Small intestine (tissue), 16 donors: Measurements from ENCODE around the gene MLST8. TPM values are rescaled to one million over a fixed set of nuclear protein-coding genes. Genes with fewer than 3 reads are reported as not detected.

Experiments used
- DNase-seq, 2 donors: peaks; one replicate each; pipeline versions ENCODE4 v3.0.0 to v3.0.0-alpha.2; 2013
- FAIRE-seq: peaks from 2 replicates; lab custom pipeline; 2012; peaks lifted over from hg19 to GRCh38; lab: Jason Lieb, UNC
- H3K27ac ChIP-seq, 3 donors: one replicate each; pipeline ENCODE4 v1.5.1; 2013; ENCODE audit warnings: low read length in 2 of 3, mild to moderate bottlenecking in 2 of 3, control low read depth in 1 of 3, inconsistent platforms in 1 of 3, low read depth in 1 of 3, moderate library complexity in 1 of 3
- H3K27me3 ChIP-seq, 3 donors: one replicate each; pipeline ENCODE4 v1.6.1; 2013; ENCODE audit warnings: low read length in 3 of 3, inconsistent platforms in 1 of 3; ENCODE audit not compliant: control insufficient read depth in 3 of 3, insufficient read depth in 3 of 3
- H3K36me3 ChIP-seq, 3 donors: one replicate each; pipeline ENCODE4 v1.6.1; 2013; ENCODE audit warnings: low read length in 3 of 3, inconsistent platforms in 1 of 3, low read depth in 1 of 3, mild to moderate bottlenecking in 1 of 3, moderate library complexity in 1 of 3; ENCODE audit not compliant: control insufficient read depth in 3 of 3, insufficient read depth in 2 of 3
- H3K4me1 ChIP-seq, 3 donors: one replicate each; pipeline ENCODE4 v1.6.1; 2013; ENCODE audit warnings: low read length in 2 of 3, inconsistent platforms in 1 of 3, low read depth in 1 of 3, mild to moderate bottlenecking in 1 of 3, moderate library complexity in 1 of 3; ENCODE audit not compliant: control insufficient read depth in 3 of 3, insufficient read depth in 2 of 3
- H3K4me3 ChIP-seq, 3 donors: one replicate each; pipeline ENCODE4 v1.5.1; 2013; ENCODE audit warnings: low read length in 3 of 3, control low read depth in 1 of 3, inconsistent platforms in 1 of 3, low read depth in 1 of 3, mild to moderate bottlenecking in 1 of 3, moderate library complexity in 1 of 3
- H3K9me3 ChIP-seq, 2 donors: one replicate each; pipeline ENCODE4 v1.6.1; 2013; ENCODE audit warnings: low read depth in 1 of 2, low read length in 1 of 2; ENCODE audit not compliant: control insufficient read depth in 2 of 2, insufficient read depth in 1 of 2
- WGBS, 3 donors: extraction: QIAGEN DNeasy Blood & Tissue Kit; methylation state at CpG; one replicate each; pipeline ENCODE4 v1.1.7; 2013; 5-methylcytosine and 5-hydroxymethylcytosine counted together
- long read RNA-seq, 10 donors: transcript quantifications; one replicate each; lab custom pipeline, GENCODE V29; 2026
- polyA plus RNA-seq, 4 donors: library from polyadenylated mRNA; stranded (reverse) in 3 of 4; unstranded in 1 of 4; fragments of 200-250 nt in 3 of 4; fragments of 120-200 nt in 1 of 4; gene quantifications; one replicate each; pipeline versions ENCODE4 v1.2.1 to v1.2.3, GENCODE V29; 2013
- donor health status: healthy with polysubstance abuse.
- donor health status: control.
- donor health status: control.
- donor health status: Bipolar disorder and iron deficiency.
- donor health status: healthy.

MLST8 gene, protein sequence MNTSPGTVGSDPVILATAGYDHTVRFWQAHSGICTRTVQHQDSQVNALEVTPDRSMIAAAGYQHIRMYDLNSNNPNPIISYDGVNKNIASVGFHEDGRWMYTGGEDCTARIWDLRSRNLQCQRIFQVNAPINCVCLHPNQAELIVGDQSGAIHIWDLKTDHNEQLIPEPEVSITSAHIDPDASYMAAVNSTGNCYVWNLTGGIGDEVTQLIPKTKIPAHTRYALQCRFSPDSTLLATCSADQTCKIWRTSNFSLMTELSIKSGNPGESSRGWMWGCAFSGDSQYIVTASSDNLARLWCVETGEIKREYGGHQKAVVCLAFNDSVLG
- polyA plus RNA-seq: 10 to 100 TPM; 41.5 to 68.7 (median 62.7) TPM
- long read RNA-seq, donor 1: 0 reads
- long read RNA-seq, donor 2, partial matches to known transcripts: 0 of 3 reads
- long read RNA-seq, donor 2, other reads (novel, unspliced or antisense): 0 of 3 reads
- long read RNA-seq, donor 3, partial matches to known transcripts: 7 of 14 reads
- long read RNA-seq, donor 3, other reads (novel, unspliced or antisense): 0 of 14 reads
- long read RNA-seq, donor 4, partial matches to known transcripts: 0 of 1 reads
- long read RNA-seq, donor 4, other reads (novel, unspliced or antisense): 0 of 1 reads
- long read RNA-seq, donor 5, transcript MLST8-208 (2 exons, 1,662 nt): major isoform, 5 of 18 reads
- long read RNA-seq, donor 5, partial matches to known transcripts: 8 of 18 reads
- long read RNA-seq, donor 5, other reads (novel, unspliced or antisense): 0 of 18 reads
- long read RNA-seq, donor 6, partial matches to known transcripts: 0 of 8 reads
- long read RNA-seq, donor 6, other reads (novel, unspliced or antisense): 0 of 8 reads
- long read RNA-seq, donor 7, transcript MLST8-203 (9 exons, 1,691 nt): major isoform, 11 of 46 reads
- long read RNA-seq, donor 7, transcript MLST8-215 (9 exons, 1,861 nt): minor isoform, 7 of 46 reads
- long read RNA-seq, donor 7, transcript MLST8-232 (9 exons, 1,870 nt): minor isoform, 5 of 46 reads
- long read RNA-seq, donor 7, partial matches to known transcripts: 12 of 46 reads
- long read RNA-seq, donor 7, other reads (novel, unspliced or antisense): 0 of 46 reads
- long read RNA-seq, donor 8, partial matches to known transcripts: 0 of 3 reads
- long read RNA-seq, donor 8, other reads (novel, unspliced or antisense): 0 of 3 reads
- long read RNA-seq, donor 9, partial matches to known transcripts: 0 of 4 reads
- long read RNA-seq, donor 9, other reads (novel, unspliced or antisense): 0 of 4 reads
- long read RNA-seq, donor 10, transcript MLST8-203 (9 exons, 1,691 nt): major isoform, 5 of 18 reads
- long read RNA-seq, donor 10, partial matches to known transcripts: 0 of 18 reads
- long read RNA-seq, donor 10, other reads (novel, unspliced or antisense): 0 of 18 reads

DNA sequence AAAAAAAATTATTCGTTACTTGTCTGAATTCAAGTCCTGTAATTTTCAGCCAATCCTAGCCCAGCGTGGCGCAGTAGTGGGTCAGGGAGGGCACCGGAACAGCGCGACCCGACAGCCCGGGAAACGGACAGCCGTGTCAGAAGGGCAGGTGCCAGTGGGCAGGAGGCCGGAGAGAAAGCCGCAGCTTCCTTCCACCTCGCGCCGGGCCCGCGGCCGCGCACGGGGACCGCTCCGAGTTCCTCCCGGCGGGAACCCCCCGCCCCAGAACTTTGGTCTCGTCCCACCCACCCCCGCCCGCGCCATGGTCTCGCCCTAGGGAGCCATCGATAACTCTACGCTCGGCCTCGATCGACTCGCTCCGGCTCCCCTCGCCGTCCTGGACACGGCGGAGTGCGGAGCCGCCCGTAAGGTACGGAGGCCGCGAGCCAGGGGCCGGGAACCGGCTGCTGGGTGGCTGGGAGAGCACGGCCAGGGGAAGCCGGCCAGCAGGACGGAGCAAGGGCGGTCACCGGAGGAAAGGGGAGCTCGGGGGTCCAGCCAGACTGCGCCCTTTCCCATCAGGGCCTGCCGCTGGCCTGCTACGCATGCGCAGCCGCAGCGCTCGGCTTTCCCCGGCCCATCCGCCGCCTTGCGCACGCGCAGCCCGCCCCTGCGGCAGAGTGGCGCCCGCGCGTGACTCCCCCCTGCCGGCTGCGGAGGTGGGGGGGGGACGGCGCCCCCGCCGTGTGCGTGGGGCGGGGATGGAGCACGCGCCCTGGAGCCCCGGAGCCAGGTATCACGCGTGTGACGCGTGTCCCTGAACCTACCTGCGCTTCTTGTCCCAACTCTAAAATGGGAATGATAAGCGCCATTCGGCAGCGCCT is at the start of gene MLST8:
Gene MLST8, plus strand, starts transcription at position 351 of the 863 bp plus-strand sequence. CDS start 632 bp downstream, outside the sequence.
- FAIRE-seq (no peak), DNase-seq (peak; percentile 85 to 97)
- Histone ChIP-seq H3K27me3 (peaks cover 0 to 7% (median under 1%) of the 10 kb centered on the region in 3 donors), H3K4me1 (peaks cover 0 to 8% (median 2%) of the 10 kb centered on the region in 3 donors), H3K27ac (peak within 1 kb of the TSS; percentile 86 to 97 (median 96)), H3K36me3 (peaks cover 0 to 40% (median 2%) of the 10 kb centered on the region in 3 donors), H3K4me3 (peak within 1 kb of the TSS; percentile 71 to 90 (median 84)), H3K9me3 (peaks cover 0 to 10% of the 10 kb centered on the region in 2 donors)
- WGBS, 3 donors: 0 to 1% (median 1%) methylated on average over 67 to 93 of the region's 93 CpGs

DNA sequence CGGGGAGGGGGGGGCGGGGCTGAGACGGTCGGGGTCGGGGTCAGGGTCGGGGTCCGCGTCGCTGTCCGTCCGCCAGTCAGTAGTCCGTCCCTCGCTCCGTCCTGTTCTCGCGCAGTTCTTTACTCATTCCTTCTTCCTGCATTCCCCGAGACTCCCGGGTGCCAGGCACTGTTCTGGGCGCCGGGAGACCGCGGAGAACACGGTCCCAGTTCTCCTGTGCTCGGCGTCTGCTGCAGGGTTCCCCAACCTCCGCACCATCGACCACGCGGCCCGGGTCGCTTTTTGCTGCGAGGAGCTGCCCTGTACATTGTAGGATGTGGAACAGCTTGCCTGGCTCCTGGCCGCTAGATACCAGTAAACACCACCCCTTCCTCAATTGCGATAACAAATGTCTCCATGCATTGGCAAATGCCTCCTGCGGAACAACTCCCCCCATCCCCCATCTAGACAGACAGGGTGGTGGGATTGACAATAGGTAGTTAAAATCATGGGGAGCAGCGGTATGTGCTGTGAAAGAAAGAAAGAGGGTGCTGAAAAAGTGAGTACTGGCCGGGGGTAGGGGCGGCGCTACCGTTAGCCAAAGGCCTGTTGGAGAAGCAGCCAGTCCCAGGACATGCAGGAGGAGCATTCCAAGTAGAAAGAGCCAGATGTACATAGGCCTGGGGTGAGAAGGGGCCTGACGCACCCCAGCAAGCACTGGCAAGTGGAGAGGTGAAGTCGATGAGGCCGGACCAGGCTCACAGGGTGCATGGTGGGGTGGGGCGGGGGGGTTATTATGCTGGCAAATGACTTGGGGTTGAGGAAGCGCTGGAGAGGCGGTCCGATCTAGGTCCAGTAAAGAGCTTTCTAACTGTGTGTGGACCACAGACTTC is 49.0 kb upstream of the MLST8 start:
- FAIRE-seq: no peak
- Histone ChIP-seq H3K4me1 (peaks cover 2 to 64% (median 22%) of the 10 kb centered on the region in 3 donors), H3K36me3 (peaks cover 0 to 66% (median 0%) of the 10 kb centered on the region in 3 donors), H3K4me3 (peak overlapping the region; percentile 65 to 87 (median 81)), H3K9me3 (no peaks in the 10 kb centered on the region), H3K27ac (peak overlapping the region; percentile 63 to 76 (median 69)), H3K27me3 (no peaks in the 10 kb centered on the region)
- peak; percentile 42 to 55 for DNase-seq
- WGBS, 3 donors: 1 to 4% (median 4%) methylated on average over 39 to 46 of the region's 47 CpGs

DNA sequence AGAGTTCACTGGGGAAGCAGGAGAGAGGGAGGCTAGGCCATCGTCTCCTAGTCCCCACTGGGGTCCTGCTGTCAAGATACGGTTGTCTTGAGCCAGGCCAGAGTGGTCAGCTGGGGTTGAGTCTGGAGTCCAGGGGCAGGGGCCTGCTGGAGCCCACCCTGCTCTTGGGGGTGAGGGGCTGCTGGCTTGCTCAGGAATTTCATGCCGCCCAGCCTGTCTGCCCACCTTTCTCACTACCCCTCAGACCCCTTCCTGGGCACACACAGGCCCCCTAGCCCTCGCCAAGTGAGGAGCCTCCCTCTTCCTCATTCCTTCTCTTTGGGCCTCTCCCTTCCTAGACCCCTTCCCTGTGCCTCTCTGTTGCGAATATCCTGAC is 48.4 kb upstream of the MLST8 start:
- Histone ChIP-seq H3K4me1 (peaks cover 2 to 64% (median 22%) of the 10 kb centered on the region in 3 donors), H3K9me3 (no peaks in the 10 kb centered on the region), H3K27me3 (no peaks in the 10 kb centered on the region), H3K27ac (peak overlapping the region; percentile 4 to 69 (median 46)), H3K4me3 (peak overlapping the region in 2 of 3 donors; percentile 65 to 87), H3K36me3 (peaks cover 0 to 66% (median 0%) of the 10 kb centered on the region in 3 donors)
- FAIRE-seq (no peak), DNase-seq (no peak)
- WGBS, 3 donors: 59 to 70% (median 63%) methylated on average over 5 of the region's 5 CpGs

DNA sequence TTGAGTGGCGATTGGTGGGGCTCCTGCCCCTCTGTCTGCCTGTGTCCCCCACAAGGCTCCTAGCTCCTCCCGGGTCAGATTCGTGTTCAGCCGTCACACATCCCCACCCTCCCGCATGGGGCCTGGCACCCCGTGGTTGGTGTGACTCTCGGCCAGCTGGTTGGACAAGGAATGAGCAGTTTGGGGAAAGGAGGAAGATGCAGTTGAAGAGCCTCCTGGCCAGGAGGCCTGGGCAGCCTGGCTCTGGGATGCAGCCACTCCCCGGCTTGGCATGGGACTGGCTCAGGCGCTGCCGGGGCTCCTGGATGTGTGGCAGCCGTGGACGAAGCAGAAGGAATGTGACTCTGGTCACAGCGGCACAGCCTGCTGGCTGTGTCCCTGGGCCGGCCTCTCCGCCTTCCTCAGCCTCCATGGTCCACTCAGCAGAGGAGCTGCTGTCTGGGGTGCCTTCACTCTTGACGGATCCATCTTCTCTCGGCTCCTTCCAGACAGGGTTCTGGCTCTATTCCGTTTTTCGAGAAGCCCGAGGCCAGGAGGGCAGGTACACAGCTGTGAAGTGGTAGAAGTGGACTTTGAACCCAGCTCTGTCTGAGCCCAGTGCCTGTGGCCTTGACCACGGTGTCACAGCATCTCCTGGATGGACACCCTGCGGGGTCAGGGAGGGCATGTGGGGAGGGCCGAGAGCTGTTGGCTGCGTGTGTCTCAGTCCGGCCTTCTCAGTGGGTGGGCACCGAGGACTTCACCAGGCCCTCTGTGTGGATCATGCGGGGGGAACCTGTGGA is 47.6 kb upstream of the MLST8 start:
- Histone ChIP-seq H3K27me3 (no peaks in the 10 kb centered on the region), H3K36me3 (peaks cover 0 to 65% (median 0%) of the 10 kb centered on the region in 3 donors), H3K4me1 (peaks cover 2 to 64% (median 25%) of the 10 kb centered on the region in 3 donors), H3K9me3 (no peaks in the 10 kb centered on the region), H3K4me3 (peak overlapping the region in 1 of 3 donors; percentile 26), H3K27ac (peak overlapping the region; percentile 9 to 46 (median 46))
- 33 to 73% (median 51%) methylated on average over 27 of the region's 27 CpGs for WGBS, 3 donors
- FAIRE-seq (no peak), DNase-seq (peak; percentile 60 to 81)

DNA sequence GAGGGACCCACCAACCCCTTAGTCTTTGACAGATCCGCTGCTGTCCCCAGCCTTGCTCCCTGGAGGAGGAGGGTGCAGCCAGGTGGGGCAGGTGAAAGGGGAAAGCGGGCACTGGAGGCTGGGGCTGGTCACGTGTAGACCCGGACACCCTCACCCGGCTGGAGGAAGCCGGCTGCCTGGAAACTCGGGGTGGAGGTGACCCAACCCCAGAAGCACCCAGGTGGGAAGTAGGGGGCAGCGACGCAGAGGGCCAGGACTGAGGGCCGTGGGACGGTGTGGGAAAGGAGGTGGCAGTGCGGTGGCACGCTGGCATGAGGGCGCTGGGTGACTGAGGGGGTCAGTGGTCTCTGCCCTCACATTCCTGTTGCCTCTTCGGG is 47.0 kb upstream of the MLST8 start:
- 76 to 83% (median 79%) methylated on average over 15 of the region's 15 CpGs for WGBS, 3 donors
- no peak for FAIRE-seq
- DNase-seq: no peak
- H3K36me3 ChIP-seq: peaks cover 0 to 61% (median 0%) of the 10 kb centered on the region in 3 donors
- no peak overlapping the region for H3K4me3 ChIP-seq
- no peaks in the 10 kb centered on the region for H3K9me3 ChIP-seq
- peak overlapping the region; percentile 32 to 80 (median 68) for H3K27ac ChIP-seq
- peaks cover 6 to 65% (median 27%) of the 10 kb centered on the region in 3 donors for H3K4me1 ChIP-seq
- no peaks in the 10 kb centered on the region for H3K27me3 ChIP-seq

DNA sequence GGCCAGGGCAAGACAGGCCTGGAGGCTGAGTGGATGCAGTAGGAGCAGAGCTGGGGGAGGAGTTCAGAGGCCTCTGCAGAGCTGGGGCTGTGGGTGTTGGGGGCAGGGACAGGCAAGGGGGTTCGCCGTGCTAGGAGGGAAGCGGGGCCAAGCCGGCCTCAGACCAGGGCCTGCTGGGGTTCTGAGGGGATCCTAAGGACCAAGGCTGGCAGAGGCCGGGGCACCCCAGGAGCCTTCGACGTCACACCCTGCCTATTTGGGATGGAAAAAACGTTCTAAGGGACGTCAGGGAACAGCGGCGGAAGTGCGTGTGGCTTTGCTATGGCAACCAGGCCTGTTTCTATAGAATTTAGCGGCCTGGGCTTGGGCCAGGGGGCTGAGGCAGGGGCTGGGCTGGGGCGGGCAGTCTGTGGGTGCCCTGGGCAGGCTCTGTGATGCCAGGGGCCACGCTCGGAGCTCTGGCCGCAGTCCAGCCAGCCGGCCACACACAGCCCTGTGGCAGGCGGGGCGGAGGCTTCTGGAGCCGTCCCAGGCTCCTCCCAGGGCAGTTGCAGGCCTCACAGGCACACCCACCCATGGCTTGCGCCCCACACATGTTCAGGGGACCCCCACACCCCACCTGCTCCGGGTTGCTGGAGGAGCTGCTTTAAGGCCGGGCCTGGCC is 45.9 kb upstream of the MLST8 start:
- Histone ChIP-seq H3K36me3 (peaks cover 0 to 60% (median 0%) of the 10 kb centered on the region in 3 donors), H3K4me1 (peaks cover 6 to 73% (median 27%) of the 10 kb centered on the region in 3 donors), H3K4me3 (no peak overlapping the region), H3K27ac (peak overlapping the region; percentile 5 to 80 (median 68)), H3K9me3 (no peaks in the 10 kb centered on the region), H3K27me3 (no peaks in the 10 kb centered on the region)
- DNase-seq: no peak
- 61 to 64% (median 63%) methylated on average over 20 to 24 of the region's 24 CpGs for WGBS, 3 donors
- no peak for FAIRE-seq
